Suprapubic skin (tissue), 3 donors: ENCODE data around the gene AUTS2.

Experiments
- EP300 ChIP-seq: sonication (generic); formaldehyde crosslinking; IDR thresholded peaks from one replicate; pipeline ENCODE4 v1.6.1; 2017; ENCODE audit warnings: antibody characterized with exemption
- TF ChIP-seq, protein P1 (sequence below), 2 donors: fragments of 200-600 bp in 1 of 2; fragments of 450-650 bp in 1 of 2; sonication (generic) in 1 of 2; IDR thresholded peaks; one replicate each; pipeline ENCODE4 v1.5.1; 2016 to 2019; ENCODE audit warnings: antibody characterized with exemption in 2 of 2, mild to moderate bottlenecking in 1 of 2, moderate library complexity in 1 of 2

DNA sequence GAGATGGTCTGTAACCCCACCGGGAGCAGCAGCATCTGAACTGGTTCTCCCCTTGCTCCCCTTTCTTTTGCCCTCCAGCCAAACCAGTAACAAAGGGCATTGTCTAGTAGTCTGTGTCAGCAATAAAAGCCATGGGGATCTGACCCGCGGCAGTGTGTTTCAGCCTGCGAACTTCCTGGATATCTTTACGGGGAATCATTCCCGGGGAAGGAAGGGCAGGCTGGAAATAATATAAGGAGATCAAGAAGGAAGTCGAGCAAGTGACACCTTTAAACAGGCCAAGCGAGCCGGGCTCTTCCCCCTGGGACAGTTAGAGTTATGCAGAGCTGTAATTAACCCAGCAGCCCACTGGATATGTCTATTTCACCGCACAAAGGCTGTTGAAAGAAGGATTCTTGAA lies 872.5 kb downstream of the AUTS2 start:
- no peak for TF ChIP-seq EP300
- TF ChIP-seq, protein P1, sequence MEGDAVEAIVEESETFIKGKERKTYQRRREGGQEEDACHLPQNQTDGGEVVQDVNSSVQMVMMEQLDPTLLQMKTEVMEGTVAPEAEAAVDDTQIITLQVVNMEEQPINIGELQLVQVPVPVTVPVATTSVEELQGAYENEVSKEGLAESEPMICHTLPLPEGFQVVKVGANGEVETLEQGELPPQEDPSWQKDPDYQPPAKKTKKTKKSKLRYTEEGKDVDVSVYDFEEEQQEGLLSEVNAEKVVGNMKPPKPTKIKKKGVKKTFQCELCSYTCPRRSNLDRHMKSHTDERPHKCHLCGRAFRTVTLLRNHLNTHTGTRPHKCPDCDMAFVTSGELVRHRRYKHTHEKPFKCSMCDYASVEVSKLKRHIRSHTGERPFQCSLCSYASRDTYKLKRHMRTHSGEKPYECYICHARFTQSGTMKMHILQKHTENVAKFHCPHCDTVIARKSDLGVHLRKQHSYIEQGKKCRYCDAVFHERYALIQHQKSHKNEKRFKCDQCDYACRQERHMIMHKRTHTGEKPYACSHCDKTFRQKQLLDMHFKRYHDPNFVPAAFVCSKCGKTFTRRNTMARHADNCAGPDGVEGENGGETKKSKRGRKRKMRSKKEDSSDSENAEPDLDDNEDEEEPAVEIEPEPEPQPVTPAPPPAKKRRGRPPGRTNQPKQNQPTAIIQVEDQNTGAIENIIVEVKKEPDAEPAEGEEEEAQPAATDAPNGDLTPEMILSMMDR (IDR thresholded peaks at IDR 0.05), result no peak
